GM12892 (cell line): ENCODE results near the gene PGAM5.

Experiments
- DNase-seq: peaks from one replicate; pipeline ENCODE4 v3.0.0; 2011; ENCODE audit not compliant: insufficient read length
- FAIRE-seq: peaks from 2 replicates; lab custom pipeline; 2011; peaks lifted over from hg19 to GRCh38; lab: Jason Lieb, UNC
- POLR2A ChIP-seq: IDR thresholded peaks from 2 replicates; pipeline ENCODE4 v1.6.1; 2011; ENCODE audit warnings: low read depth, low read length, control low read depth
- POLR2AphosphoS5 ChIP-seq: IDR thresholded peaks from 2 replicates; pipeline ENCODE4 v1.6.1; 2011; ENCODE audit warnings: low read depth, low read length, control low read depth
- TAF1 ChIP-seq: IDR thresholded peaks from 2 replicates; pipeline ENCODE4 v1.6.1; 2011; ENCODE audit warnings: low read depth, mild to moderate bottlenecking, control low read depth, low read length, borderline replicate concordance

PGAM5 gene

DNA sequence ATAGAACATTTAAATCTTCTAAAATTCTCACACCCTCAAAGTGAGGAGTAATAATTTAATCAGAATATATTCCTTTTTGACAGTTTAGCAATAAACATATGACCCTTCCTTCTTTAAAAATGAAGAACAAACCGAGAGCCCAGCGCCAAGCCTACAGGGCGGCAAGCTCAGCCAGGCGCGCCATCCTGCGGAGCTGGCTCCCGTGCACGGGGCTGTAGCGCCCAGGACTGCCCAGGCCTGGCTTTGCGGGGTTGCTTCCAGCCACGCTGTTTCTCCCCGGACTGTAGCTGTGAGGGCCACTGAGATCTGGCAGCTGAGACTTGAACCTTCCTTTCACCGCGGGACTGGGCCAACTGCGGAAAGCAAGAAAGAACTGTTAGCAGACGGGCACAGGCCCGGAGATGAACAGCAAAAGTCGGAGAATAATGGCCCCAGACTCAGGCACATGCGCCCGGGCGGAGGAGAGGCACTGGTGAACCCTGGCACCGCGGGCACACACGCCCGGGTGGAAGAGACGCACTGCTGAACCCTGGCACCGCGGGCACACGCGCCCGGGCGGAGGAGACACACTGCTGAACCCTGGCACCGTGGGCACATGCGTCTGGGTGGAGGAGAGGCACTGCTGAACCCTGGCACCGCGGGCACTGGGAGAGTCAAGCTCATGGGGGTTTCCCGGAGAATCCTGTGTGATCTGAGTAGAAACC is 16.6 kb downstream of the PGAM5 start:
- TF ChIP-seq TAF1 (no peak), POLR2AphosphoS5 (no peak), POLR2A (no peak)
- DNase-seq (no peak), FAIRE-seq (no peak)

DNA sequence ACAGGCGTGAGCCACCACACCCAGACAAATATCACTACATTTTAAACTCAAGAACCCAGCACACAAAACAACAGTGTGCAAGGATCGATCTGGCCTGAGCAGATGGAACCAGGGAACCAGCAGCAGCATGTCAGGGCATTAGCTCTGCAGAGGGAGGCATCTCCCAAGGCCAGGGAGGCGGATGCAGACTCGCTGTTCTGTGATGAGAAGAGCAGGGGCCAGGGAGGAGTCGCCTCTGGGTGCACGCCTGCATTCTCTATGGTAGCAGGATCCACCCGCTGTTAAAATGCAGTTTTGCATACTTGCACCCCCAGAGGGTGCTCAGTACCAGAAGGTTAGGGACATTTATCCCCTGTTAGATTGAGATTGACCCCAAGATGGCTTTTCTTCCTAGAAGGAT is 17.9 kb downstream of the PGAM5 start:
- no peak for FAIRE-seq
- DNase-seq = no peak
- no peak for TF ChIP-seq POLR2AphosphoS5
- no peak for TF ChIP-seq POLR2A
- TF ChIP-seq TAF1 = no peak

- no peak for FAIRE-seq
- no peak for TF ChIP-seq POLR2AphosphoS5
- no peak for TF ChIP-seq TAF1
- TF ChIP-seq POLR2A = no peak
Measured at GRCh38 chr12:132729541-132730320, 19.1 kb downstream of the PGAM5 start.

DNA sequence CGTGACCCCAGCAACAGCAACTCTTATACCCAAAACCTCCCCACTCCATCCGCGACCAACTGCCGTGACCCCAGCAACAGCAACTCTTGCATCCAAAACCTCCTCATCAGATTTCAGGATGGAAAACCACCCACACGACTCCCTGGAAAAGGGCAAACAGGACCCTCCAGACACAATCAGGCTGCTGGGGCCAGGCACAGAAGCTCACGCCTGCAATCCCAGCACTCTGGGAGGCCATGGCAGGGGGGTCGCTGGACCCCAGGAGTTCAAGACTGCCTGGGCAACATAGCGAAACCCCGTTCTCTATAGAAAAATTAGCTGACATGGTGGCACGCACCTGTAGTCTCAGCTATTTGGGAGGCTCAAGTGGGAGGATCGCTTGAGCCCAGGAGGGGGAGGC is 19.7 kb downstream of the PGAM5 start:
- no peak for TF ChIP-seq TAF1
- 0 out of 2 replicates have a peak, but pooled peaks have one; percentile 24 for TF ChIP-seq POLR2AphosphoS5
- no peak for FAIRE-seq
- DNase-seq = no peak

More at GRCh38 chr12:132729541-132730320, 19.1 kb downstream of the PGAM5 start:
- no peak for DNase-seq

GRCh38 chr12:132731574-132731973 is 20.9 kb downstream of the PGAM5 start:
- TF ChIP-seq POLR2A (no peak), POLR2AphosphoS5 (no peak), TAF1 (no peak)
- DNase-seq = no peak
- no peak for FAIRE-seq

GRCh38 chr12:132734206-132734605 is 23.6 kb downstream of the PGAM5 start:
- TF ChIP-seq TAF1 (no peak), POLR2A (no peak), POLR2AphosphoS5 (no peak)
- DNase-seq (no peak), FAIRE-seq (no peak)

GRCh38 chr12:132735496-132735895 is 24.9 kb downstream of the PGAM5 start:
- DNase-seq = no peak
- FAIRE-seq = no peak

GRCh38 chr12:132736378-132736777 is 25.7 kb downstream of the PGAM5 start:
- no peak for DNase-seq
- TF ChIP-seq POLR2AphosphoS5 = no peak
- TF ChIP-seq POLR2A = no peak
- TF ChIP-seq TAF1 = no peak
- no peak for FAIRE-seq

More at GRCh38 chr12:132735496-132735895, 24.9 kb downstream of the PGAM5 start:
- TF ChIP-seq POLR2A (no peak), TAF1 (no peak), POLR2AphosphoS5 (no peak)

DNA sequence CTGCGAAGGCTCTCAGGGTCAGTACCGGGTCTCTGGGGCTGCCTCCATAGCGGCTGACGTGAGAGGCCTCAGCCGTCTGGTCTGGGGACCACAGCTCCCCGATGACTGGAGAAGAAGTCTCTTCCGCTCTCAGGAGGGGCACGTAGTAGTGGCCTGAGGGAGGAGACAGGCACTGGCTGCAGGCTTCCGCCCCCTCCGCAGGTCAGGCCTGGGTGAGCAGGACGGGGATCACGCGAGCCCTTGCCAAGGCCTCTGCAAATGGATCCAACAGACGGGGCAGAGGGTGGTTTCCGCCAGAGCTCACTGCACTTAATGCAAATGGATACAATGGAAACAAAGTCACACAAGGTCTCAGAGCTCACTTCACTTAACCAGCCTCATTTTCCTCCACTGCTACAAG is 26.3 kb downstream of the PGAM5 start:
- TF ChIP-seq TAF1 (no peak), POLR2A (no peak), POLR2AphosphoS5 (no peak)
- FAIRE-seq = no peak
- no peak for DNase-seq

GRCh38 chr12:132739600-132740312 is 29.1 kb downstream of the PGAM5 start:
- DNase-seq (no peak), FAIRE-seq (no peak)
- TF ChIP-seq POLR2A = no peak
- TF ChIP-seq POLR2AphosphoS5 = no peak
- TF ChIP-seq TAF1 = no peak

DNA sequence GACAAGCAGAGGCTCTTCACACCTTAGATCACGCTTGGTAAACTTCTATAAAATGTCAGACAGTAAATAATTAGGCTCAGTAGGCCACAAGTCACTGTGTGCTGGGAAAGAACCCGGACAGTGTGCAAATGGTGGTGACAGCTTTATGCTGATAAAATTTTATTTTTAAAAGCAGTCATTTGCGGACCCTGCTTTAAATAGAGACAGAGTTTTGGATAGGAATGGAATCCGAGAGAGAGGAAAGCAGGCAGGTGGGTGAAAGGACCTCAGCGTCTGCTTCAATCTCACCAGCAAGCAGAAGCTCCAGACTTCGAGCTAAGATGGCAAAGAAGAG is 29.6 kb downstream of the PGAM5 start:
- DNase-seq (no peak), FAIRE-seq (no peak)
- TF ChIP-seq POLR2A (no peak), POLR2AphosphoS5 (no peak), TAF1 (no peak)

GRCh38 chr12:132740652-132741051 is 30.0 kb downstream of the PGAM5 start:
- no peak for TF ChIP-seq POLR2AphosphoS5
- TF ChIP-seq TAF1 = no peak
- no peak for TF ChIP-seq POLR2A
- FAIRE-seq (no peak), DNase-seq (no peak)
